GF-D8 (cell line): Measurements from ENCODE around the gene PBX4.

Source experiments
- DNase-seq: peaks from one replicate; lab custom pipeline; 2025; lab: John Stamatoyannopoulos, UW

The PBX4 gene

GRCh38 chr19:19540064-19540714 lies 78.3 kb downstream of the PBX4 start:
- DNase-seq, result no peak

GRCh38 chr19:19539698-19540063 lies 78.8 kb downstream of the PBX4 start:
- no peak for DNase-seq

GRCh38 chr19:19538785-19539166 lies 79.7 kb downstream of the PBX4 start:
- no peak for DNase-seq

GRCh38 chr19:19538061-19538784 lies 80.3 kb downstream of the PBX4 start, which contains the start of gene CILP2:
CILP2 (plus strand) TSS chr19:19538265; CDS start chr19:19538350, 85 bp downstream.
- DNase-seq, result no peak

- DNase-seq, result no peak
Measured at GRCh38 chr19:19537075-19538048, 81.1 kb downstream of the PBX4 start.

GRCh38 chr19:19535311-19536191 lies 82.9 kb downstream of the PBX4 start:
- DNase-seq, result no peak

- no peak for DNase-seq
Measured at GRCh38 chr19:19534556-19535265, 83.8 kb downstream of the PBX4 start.

GRCh38 chr19:19533841-19534240 lies 84.6 kb downstream of the PBX4 start:
- no peak for DNase-seq

- DNase-seq, result no peak
Measured at GRCh38 chr19:19532806-19533701, 85.4 kb downstream of the PBX4 start.

GRCh38 chr19:19531951-19532805 lies 86.3 kb downstream of the PBX4 start:
- DNase-seq, result peak; percentile 4

- DNase-seq, result no peak
Measured at GRCh38 chr19:19530889-19531288, 87.6 kb downstream of the PBX4 start.

GRCh38 chr19:19530423-19530804 lies 88.1 kb downstream of the PBX4 start:
- DNase-seq, result no peak

GRCh38 chr19:19529783-19530422 lies 88.6 kb downstream of the PBX4 start:
- DNase-seq, result no peak

GRCh38 chr19:19528721-19529490 lies 89.6 kb downstream of the PBX4 start, which contains the start of gene YJEFN3:
YJEFN3 (plus strand) TSS chr19:19528911; CDS start chr19:19528933, 22 bp downstream.
- DNase-seq, result no peak

GRCh38 chr19:19527674-19528625 lies 90.5 kb downstream of the PBX4 start:
- DNase-seq, result no peak

GRCh38 chr19:19527371-19527656 lies 91.2 kb downstream of the PBX4 start:
- DNase-seq, result no peak
